Naive B cell (primary cell): ENCODE results near the gene PLXNA4. TPM values are rescaled to one million over a fixed set of nuclear protein-coding genes. Genes with fewer than 3 reads are reported as not detected.

Source experiments
- ATAC-seq, 2 donors: fragments of 150-1000 bp; cut with Tn5 transposase; 2 replicates each; pipeline ENCODE4 v1.10.0; 2021; ENCODE audit warnings: low read depth in 2 of 2, mild to moderate bottlenecking in 2 of 2, moderate library complexity in 2 of 2
- DNase-seq: peaks from one replicate; pipeline ENCODE4 v3.0.0; 2022
- H3K27ac Mint-ChIP-seq, 6 donors: one replicate each; pipeline ENCODE4 v1.8.0; 2020 to 2022; ENCODE audit warnings: mild to moderate bottlenecking in 6 of 6, mixed read lengths in 6 of 6, moderate library complexity in 5 of 6, inconsistent platforms in 2 of 6
- H3K27me3 Mint-ChIP-seq, 3 donors: one replicate each; pipeline ENCODE4 v1.8.0; 2021 to 2022; ENCODE audit warnings: mixed read lengths in 3 of 3, mild to moderate bottlenecking in 1 of 3
- H3K36me3 Mint-ChIP-seq, 2 donors: one replicate each; pipeline ENCODE4 v1.8.0; 2020 to 2022; ENCODE audit warnings: mixed read lengths in 2 of 2, inconsistent platforms in 1 of 2, mild to moderate bottlenecking in 1 of 2
- H3K4me1 Mint-ChIP-seq, 3 donors: one replicate each; pipeline ENCODE4 v1.8.0; 2020 to 2022; ENCODE audit warnings: mixed read lengths in 3 of 3, inconsistent platforms in 1 of 3, mild to moderate bottlenecking in 1 of 3, moderate library complexity in 1 of 3
- H3K4me3 Mint-ChIP-seq, 8 donors: one replicate each; pipeline ENCODE4 v1.8.0; 2020 to 2022; ENCODE audit warnings: mild to moderate bottlenecking in 8 of 8, mixed read lengths in 8 of 8, moderate library complexity in 8 of 8, inconsistent platforms in 2 of 8
- H3K9me3 Mint-ChIP-seq, 7 donors: one replicate each; pipeline ENCODE4 v1.8.0; 2020 to 2022; ENCODE audit warnings: mixed read lengths in 7 of 7, mild to moderate bottlenecking in 5 of 7, inconsistent platforms in 2 of 7, moderate library complexity in 1 of 7
- polyA plus RNA-seq, 6 donors: library from polyadenylated mRNA; unstranded; fragments of 300-500 nt; fragmentation: Illumina TruSeq; gene quantifications; one replicate each; pipeline ENCODE4 v1.2.3, GENCODE V29; 2021; ENCODE audit warnings: low read depth in 6 of 6

PLXNA4 gene
- polyA plus RNA-seq, 6 donors from 2014 or later: not detected

GRCh38 chr7:132326878-132327589 is 249.2 kb downstream of the PLXNA4 start:
- Mint-ChIP-seq H3K27ac (no peak overlapping the region), H3K4me1 (no peaks in the 10 kb centered on the region), H3K4me3 (no peak overlapping the region), H3K9me3 (no peaks in the 10 kb centered on the region), H3K36me3 (no peaks in the 10 kb centered on the region), H3K27me3 (peaks cover under 1 to 29% (median 11%) of the 10 kb centered on the region in 3 donors)
- DNase-seq (no peak), ATAC-seq (no peak)

- H3K4me1 Mint-ChIP-seq: peaks cover 7 to 15% (median 12%) of the 10 kb centered on the region in 3 donors
- peaks cover 26 to 47% (median 34%) of the 10 kb centered on the region in 3 donors for H3K27me3 Mint-ChIP-seq
- ATAC-seq: no peak
- H3K27ac Mint-ChIP-seq: no peak overlapping the region
- H3K9me3 Mint-ChIP-seq: peaks cover 0 to 3% (median 0%) of the 10 kb centered on the region in 7 donors
- H3K4me3 Mint-ChIP-seq: no peak overlapping the region
- no peaks in the 10 kb centered on the region for H3K36me3 Mint-ChIP-seq
- DNase-seq: no peak
Observed at GRCh38 chr7:132322970-132323369, 253.3 kb downstream of the PLXNA4 start.

DNA sequence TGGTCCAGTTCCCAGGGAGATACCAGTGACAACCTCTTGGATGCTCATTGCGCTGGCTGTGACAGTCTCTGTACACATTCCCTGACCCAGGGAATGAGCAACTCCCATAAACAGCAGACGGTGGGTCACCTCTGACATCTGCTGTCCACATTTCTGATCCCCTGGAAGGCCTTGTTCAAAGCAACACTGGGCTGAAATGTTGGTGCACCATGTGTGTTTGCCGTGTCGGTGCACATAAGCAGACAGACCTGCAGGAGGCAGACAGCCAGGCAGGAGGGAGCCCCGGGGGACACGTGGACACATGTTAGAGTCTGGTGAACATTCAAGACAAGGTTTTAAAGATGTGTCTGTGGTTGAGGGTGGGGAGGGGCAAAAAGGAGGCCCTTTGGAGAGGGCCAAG is 254.9 kb downstream of the PLXNA4 start:
- DNase-seq: no peak
- H3K27ac Mint-ChIP-seq: no peak overlapping the region
- H3K36me3 Mint-ChIP-seq: peaks cover 0 to 13% of the 10 kb centered on the region in 2 donors
- no peak overlapping the region for H3K4me3 Mint-ChIP-seq
- H3K4me1 Mint-ChIP-seq: peaks cover 10 to 15% (median 12%) of the 10 kb centered on the region in 3 donors
- peaks cover 2 to 9% (median 6%) of the 10 kb centered on the region in 7 donors for H3K9me3 Mint-ChIP-seq
- ATAC-seq: no peak
- peaks cover 30 to 53% (median 46%) of the 10 kb centered on the region in 3 donors for H3K27me3 Mint-ChIP-seq

- Mint-ChIP-seq H3K4me1 (peaks cover 10 to 15% (median 12%) of the 10 kb centered on the region in 3 donors), H3K27ac (peak overlapping the region in 1 of 6 donors; percentile 76), H3K4me3 (no peak overlapping the region), H3K9me3 (peaks cover 2 to 9% (median 6%) of the 10 kb centered on the region in 7 donors), H3K36me3 (peaks cover 0 to 13% of the 10 kb centered on the region in 2 donors), H3K27me3 (peaks cover 36 to 48% (median 42%) of the 10 kb centered on the region in 3 donors)
- DNase-seq (no peak), ATAC-seq (no peak)
Observed at GRCh38 chr7:132319481-132319880, 256.8 kb downstream of the PLXNA4 start.

GRCh38 chr7:132318352-132319318 is 257.6 kb downstream of the PLXNA4 start:
- peak overlapping the region in 1 of 6 donors; percentile 13 for H3K27ac Mint-ChIP-seq
- H3K4me3 Mint-ChIP-seq: peak overlapping the region in 2 of 8 donors; percentile 2 to 7
- H3K36me3 Mint-ChIP-seq: peaks cover 0 to 13% of the 10 kb centered on the region in 2 donors
- H3K27me3 Mint-ChIP-seq: peaks cover 36 to 44% (median 42%) of the 10 kb centered on the region in 3 donors
- peaks cover 10 to 15% (median 12%) of the 10 kb centered on the region in 3 donors for H3K4me1 Mint-ChIP-seq
- DNase-seq (peak; percentile 49), ATAC-seq (peak; percentile 73 to 74)
- H3K9me3 Mint-ChIP-seq: peaks cover 2 to 9% (median 6%) of the 10 kb centered on the region in 7 donors

DNA sequence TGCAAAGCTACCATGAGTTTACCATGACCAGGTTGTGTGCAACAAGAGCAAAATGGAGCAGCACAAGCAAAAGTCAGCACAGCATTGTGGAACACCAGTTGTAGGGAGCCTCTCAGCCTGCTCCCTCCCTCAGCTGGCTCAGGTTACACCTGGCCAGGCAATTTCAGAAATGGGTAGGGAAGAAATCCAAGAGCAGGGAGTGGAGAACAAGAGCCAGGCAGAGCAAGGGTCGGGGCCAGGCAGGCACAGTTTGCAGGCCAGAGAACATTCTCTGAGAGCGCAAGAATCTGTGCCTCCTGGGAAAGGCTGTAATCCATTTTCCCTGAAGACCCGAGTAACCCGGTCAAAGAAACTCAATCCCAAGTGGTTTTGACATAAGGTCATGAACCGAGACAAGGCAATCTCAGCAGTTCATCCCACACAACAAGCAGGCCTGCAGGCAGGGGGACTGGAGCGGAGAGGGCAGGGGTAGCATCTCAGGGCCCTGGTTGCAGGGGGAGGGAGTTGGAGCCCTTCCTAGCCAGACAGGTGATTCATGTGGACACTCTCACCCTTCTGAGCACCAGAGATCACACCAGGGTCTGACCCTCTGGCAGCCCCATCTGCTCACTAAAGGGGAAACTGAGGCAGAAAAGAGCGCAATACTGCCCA is 258.4 kb downstream of the PLXNA4 start:
- ATAC-seq: no peak
- no peak overlapping the region for H3K4me3 Mint-ChIP-seq

GRCh38 chr7:132312531-132313055 is 263.7 kb downstream of the PLXNA4 start:
- H3K36me3 Mint-ChIP-seq: peaks cover 0 to 12% of the 10 kb centered on the region in 2 donors

More for the DNA sequence above, 258.4 kb downstream of the PLXNA4 start:
- H3K9me3 Mint-ChIP-seq: peaks cover 2 to 11% (median 6%) of the 10 kb centered on the region in 7 donors
- DNase-seq: no peak
- peaks cover 36 to 51% (median 48%) of the 10 kb centered on the region in 3 donors for H3K27me3 Mint-ChIP-seq
- peaks cover 10 to 15% (median 12%) of the 10 kb centered on the region in 3 donors for H3K4me1 Mint-ChIP-seq
- H3K36me3 Mint-ChIP-seq: peaks cover 0 to 13% of the 10 kb centered on the region in 2 donors
- no peak overlapping the region for H3K27ac Mint-ChIP-seq

DNA sequence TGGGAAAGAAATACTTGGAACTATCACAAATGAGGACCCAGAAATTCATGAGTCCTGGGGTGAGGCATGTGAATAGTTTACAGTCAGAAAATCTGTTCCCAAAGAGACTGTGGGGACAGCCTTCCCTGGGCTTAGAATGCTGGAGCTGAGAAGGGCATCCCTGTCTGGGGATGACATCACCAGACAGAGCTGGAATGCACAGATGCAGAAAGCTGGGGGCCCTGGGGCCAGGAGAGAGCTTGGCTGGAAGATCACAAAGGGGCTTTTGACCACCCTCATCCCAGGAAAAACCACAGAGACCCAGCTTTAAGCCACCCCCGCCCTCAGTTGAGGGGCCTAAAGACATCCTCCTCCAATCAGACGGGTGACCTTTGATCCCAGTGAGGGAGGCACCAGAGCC is 264.5 kb downstream of the PLXNA4 start:
- Mint-ChIP-seq H3K27ac (no peak overlapping the region), H3K36me3 (peaks cover 0 to 4% of the 10 kb centered on the region in 2 donors), H3K4me3 (no peak overlapping the region), H3K4me1 (peaks cover 0 to under 1% (median 0%) of the 10 kb centered on the region in 3 donors), H3K9me3 (peaks cover 0 to 3% (median 2%) of the 10 kb centered on the region in 7 donors), H3K27me3 (peaks cover 16 to 27% (median 17%) of the 10 kb centered on the region in 3 donors)
- no peak for DNase-seq
- ATAC-seq: no peak

More at GRCh38 chr7:132312531-132313055, 263.7 kb downstream of the PLXNA4 start:
- Mint-ChIP-seq H3K27me3 (peaks cover 20 to 28% (median 24%) of the 10 kb centered on the region in 3 donors), H3K9me3 (peaks cover under 1 to 8% (median 6%) of the 10 kb centered on the region in 7 donors), H3K4me3 (no peak overlapping the region), H3K27ac (no peak overlapping the region), H3K4me1 (peaks cover 0 to 3% (median 0%) of the 10 kb centered on the region in 3 donors)
- ATAC-seq (no peak), DNase-seq (no peak)

DNA sequence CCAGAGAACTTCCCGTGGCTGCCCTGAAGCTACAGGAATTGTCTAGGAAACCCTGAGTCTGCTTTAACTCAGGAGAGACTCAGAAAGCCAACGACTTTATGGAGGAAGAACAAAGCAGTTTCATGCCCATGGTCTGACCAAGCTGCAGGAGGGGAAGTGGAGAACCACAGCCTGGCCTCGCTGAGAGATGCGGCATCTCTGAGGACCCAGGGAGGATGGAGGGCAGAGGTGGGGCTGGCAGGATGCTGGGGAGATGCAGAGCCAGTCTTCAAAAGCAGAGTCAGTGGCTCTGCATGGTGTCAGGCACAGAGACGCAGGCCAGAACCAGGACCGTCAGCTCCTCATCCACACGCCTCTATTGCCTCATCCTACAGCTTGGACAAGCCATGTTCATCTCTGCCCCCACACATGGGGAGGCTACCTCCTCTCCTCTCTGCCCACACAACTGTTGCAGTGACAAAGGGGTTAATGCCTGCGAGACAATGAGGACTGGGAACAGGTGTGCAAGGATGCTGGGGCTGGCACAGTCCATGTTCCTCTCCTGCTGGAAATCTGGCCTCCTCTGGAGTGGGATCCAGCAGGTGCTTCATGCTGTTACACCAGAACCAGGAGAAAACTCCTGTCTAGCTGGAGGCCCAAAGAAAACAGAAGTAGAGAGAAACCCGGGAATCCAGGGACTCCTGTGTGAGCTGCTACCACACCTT is 267.0 kb downstream of the PLXNA4 start:
- H3K36me3 Mint-ChIP-seq: no peaks in the 10 kb centered on the region
- peaks cover 0 to 2% (median 0%) of the 10 kb centered on the region in 7 donors for H3K9me3 Mint-ChIP-seq
- no peak overlapping the region for H3K27ac Mint-ChIP-seq
- no peak for DNase-seq
- H3K4me3 Mint-ChIP-seq: no peak overlapping the region
- H3K4me1 Mint-ChIP-seq: no peaks in the 10 kb centered on the region
- H3K27me3 Mint-ChIP-seq: peaks cover 14 to 35% (median 21%) of the 10 kb centered on the region in 3 donors
- no peak for ATAC-seq

DNA sequence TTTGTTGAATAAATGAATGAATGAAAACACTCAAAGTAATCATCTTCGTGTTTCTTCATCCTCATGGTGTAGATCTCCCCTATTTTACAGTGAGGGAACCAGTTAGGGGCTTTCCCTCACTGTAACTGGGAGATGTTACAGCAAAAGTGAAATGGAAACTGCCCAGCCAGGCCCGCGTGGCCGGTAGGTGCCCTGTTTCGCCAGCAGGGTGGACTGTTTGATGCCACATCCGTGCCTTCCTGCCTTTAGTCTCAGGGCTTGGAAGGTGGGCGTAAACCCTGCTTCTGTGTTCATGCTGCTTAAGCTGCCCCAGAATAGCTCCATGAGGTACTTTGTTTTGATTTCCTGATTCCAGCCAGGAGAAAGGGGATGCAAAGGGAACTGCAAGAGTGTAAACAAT is 268.8 kb downstream of the PLXNA4 start:
- Mint-ChIP-seq H3K4me3 (no peak overlapping the region), H3K9me3 (peaks cover 0 to under 1% (median 0%) of the 10 kb centered on the region in 7 donors), H3K4me1 (no peaks in the 10 kb centered on the region), H3K27me3 (peaks cover 14 to 24% (median 15%) of the 10 kb centered on the region in 3 donors), H3K27ac (no peak overlapping the region), H3K36me3 (no peaks in the 10 kb centered on the region)
- DNase-seq: no peak
- ATAC-seq: no peak

GRCh38 chr7:132300599-132301277 is 275.5 kb downstream of the PLXNA4 start:
- no peak for DNase-seq
- no peaks in the 10 kb centered on the region for H3K36me3 Mint-ChIP-seq
- no peaks in the 10 kb centered on the region for H3K4me1 Mint-ChIP-seq
- H3K4me3 Mint-ChIP-seq: no peak overlapping the region
- ATAC-seq: no peak
- peaks cover 0 to 3% (median 0%) of the 10 kb centered on the region in 7 donors for H3K9me3 Mint-ChIP-seq
- H3K27me3 Mint-ChIP-seq: peaks cover 3 to 7% (median 6%) of the 10 kb centered on the region in 3 donors
- no peak overlapping the region for H3K27ac Mint-ChIP-seq

- no peak for ATAC-seq
- no peak overlapping the region for H3K4me3 Mint-ChIP-seq
- H3K27ac Mint-ChIP-seq: no peak overlapping the region
- no peaks in the 10 kb centered on the region for H3K4me1 Mint-ChIP-seq
- no peaks in the 10 kb centered on the region for H3K36me3 Mint-ChIP-seq
- H3K9me3 Mint-ChIP-seq: peaks cover 0 to 6% (median 0%) of the 10 kb centered on the region in 7 donors
- H3K27me3 Mint-ChIP-seq: no peaks in the 10 kb centered on the region
- DNase-seq: no peak
Observed at GRCh38 chr7:132298790-132299189, 277.5 kb downstream of the PLXNA4 start.
